Omental fat pad (tissue), 4 donors: ENCODE results near the gene ARHGAP45. TPM values are rescaled to one million over a fixed set of nuclear protein-coding genes. Genes with fewer than 3 reads are reported as not detected.

Source experiments
- ATAC-seq: fragments of 150-250 bp; one replicate; pipeline ENCODE4 v1.9.1; 2016; ENCODE audit warnings: mild to moderate bottlenecking, moderate library complexity; ENCODE audit not compliant: low FRiP score
- DNase-seq: peaks from one replicate; pipeline ENCODE4 v3.0.0-alpha.2; 2019; ENCODE audit warnings: low spot score
- CTCF ChIP-seq, 3 donors: fragments of 450-650 bp; IDR thresholded peaks; one replicate each; pipeline ENCODE4 v1.5.1; 2016 to 2017; ENCODE audit warnings: antibody characterized with exemption in 3 of 3, mild to moderate bottlenecking in 3 of 3, moderate library complexity in 2 of 3
- total RNA-seq, 4 donors: library from RNA; depleted of rRNA; stranded (reverse); fragments of >200 nt; gene quantifications; one replicate each; pipeline ENCODE4 v1.1.0, GENCODE V29; 2016

ARHGAP45 gene
- total RNA-seq, 4 donors from 2014 or later = 21.4 to 97.6 (median 36.3) TPM

DNA sequence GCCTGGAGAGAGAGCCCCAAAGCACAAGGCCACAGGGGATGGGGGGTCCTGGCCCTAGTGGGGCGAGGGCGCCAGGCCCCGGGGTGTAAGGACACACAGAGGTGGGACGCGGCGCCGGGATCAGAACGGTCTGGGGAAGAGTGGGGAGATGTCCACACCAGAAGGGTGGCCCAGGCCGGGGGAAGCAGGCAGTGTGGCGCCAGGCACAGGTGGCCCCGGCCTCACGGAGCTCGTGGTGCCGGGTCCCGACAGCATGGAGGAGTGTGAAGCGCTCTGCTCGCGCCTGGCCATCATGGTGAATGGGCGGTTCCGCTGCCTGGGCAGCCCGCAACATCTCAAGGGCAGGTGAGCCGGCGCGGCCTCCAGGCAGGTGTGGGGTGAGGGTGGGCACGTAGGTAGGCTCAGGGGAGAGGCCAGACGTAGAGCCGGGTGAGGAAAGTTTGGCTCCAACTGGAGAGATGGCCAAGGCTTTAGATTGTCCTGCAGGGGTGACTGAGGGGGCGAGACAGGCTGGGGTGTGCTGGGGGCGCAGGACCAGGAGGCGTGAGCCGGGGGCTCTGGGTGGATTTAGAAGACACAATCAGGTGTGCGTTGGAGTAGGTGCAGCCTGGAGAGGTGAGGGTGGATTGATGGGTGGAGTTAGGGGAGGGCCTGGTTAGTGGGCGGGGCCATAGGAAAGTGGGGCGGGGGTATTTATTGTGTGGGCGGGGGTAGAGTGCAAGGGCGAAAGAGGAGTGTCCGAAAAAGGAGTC is 2.9 kb upstream of the ARHGAP45 start:
- ATAC-seq (no peak), DNase-seq (no peak)
- no peak for TF ChIP-seq CTCF (IDR thresholded peaks at IDR 0.05)

DNA sequence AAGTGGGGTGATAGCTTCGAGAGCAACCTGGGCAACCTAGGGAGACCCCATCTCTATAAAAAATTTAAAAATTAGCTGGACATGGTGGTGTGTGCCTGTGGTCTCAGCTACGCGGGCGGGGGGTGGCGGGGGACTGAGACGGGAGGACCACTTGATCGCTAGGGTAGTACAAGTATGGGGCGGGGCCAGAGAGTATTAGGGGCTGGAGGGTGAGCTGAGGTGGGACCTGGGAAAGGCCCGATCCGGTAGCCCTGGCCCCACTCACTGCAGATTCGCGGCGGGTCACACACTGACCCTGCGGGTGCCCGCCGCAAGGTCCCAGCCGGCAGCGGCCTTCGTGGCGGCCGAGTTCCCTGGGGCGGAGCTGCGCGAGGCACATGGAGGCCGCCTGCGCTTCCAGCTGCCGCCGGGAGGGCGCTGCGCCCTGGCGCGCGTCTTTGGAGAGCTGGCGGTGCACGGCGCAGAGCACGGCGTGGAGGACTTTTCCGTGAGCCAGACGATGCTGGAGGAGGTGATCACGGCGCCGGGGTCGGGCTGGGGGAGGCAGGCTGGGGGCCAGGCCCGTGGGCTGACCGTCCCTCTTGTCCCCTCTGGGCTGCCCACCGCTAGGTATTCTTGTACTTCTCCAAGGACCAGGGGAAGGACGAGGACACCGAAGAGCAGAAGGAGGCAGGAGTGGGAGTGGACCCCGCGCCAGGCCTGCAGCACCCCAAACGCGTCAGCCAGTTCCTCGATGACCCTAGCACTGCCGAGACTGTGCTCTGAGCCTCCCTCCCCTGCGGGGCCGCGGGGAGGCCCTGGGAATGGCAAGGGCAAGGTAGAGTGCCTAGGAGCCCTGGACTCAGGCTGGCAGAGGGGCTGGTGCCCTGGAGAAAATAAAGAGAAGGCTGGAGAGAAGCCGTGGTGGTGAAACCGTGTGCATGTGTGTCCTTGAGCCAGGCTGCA is 2.0 kb upstream of the ARHGAP45 start:
- ATAC-seq = no peak
- no peak for DNase-seq
- TF ChIP-seq CTCF (IDR thresholded peaks at IDR 0.05) = peak in 1 of 3 donors; percentile 11

DNA sequence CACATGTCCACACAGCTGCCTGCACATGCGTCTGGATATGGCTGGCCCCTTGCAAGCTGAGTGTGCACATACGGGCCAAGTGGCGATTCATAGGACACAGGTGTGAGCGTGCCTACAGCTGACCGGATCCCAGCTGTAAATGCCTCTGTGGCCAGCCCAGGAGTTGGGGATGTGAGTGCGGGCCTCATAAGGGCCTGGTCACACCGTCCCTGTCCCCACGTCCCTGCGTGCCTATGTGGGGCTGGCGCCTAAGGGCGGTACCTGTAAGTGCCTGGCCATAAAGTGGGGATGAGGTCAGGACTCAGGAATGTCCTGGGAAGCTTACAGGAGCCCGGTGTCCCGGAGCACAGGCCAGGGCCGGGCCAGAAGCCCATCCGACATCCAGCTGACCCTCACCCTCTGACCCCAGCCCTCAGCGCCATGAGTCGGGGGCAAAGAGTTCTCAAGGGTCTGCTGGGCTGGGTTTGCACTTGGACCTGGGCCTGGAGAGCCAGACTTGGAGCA is 1.3 kb upstream of the ARHGAP45 start:
- no peak for ATAC-seq

GRCh38 chr19:1066251-1066747 is 668 bp upstream of the ARHGAP45 start:
- DNase-seq (no peak), ATAC-seq (no peak)
- no peak for TF ChIP-seq CTCF (IDR thresholded peaks at IDR 0.05)

More for the DNA sequence above, 1.3 kb upstream of the ARHGAP45 start:
- TF ChIP-seq CTCF (IDR thresholded peaks at IDR 0.05) = no peak
- no peak for DNase-seq

DNA sequence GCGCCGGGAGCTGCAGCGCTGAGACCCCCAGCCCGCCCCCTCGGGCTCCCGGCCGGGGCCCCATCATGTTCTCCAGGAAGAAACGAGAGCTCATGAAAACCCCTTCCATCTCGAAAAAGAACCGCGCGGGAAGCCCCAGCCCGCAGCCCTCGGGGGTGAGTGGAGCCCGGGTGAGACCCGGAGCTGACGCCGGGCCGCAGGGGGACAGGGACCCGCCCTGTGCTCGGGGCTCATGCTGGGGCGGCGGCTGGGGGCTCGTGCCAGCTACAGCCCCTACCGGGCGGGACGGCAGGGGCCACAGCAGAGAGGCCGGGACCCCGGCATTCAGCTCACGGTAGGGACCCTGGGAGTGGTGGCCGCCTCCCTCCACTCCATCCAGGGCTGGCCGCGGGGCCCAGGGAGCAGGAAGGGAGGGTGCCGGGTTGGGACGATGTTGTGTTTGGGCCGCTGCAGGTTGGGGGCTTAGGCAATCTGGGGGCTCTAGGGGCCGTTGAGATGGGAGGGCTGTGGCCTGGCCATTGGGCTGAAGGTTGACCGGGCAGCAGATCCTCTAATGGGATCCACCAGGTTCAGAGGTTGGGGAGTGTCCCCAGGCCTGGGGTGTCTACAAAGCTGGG is 482 bp downstream of the ARHGAP45 start:
- TF ChIP-seq CTCF (IDR thresholded peaks at IDR 0.05) = no peak
- peak; percentile 6 for ATAC-seq
- DNase-seq = no peak
